ENCODE results near the gene ARGLU1. TPM values are rescaled to one million over a fixed set of nuclear protein-coding genes. Genes with fewer than 3 reads are reported as not detected.

ARGLU1 gene
- total RNA-seq, 1 experiment from 2014 or later, result 96.9 TPM

- H3K4me1 ChIP-seq (ENCODE audit: insufficient read depth, low read length), result no peaks in the 10 kb centered on the region
- no peaks in the 10 kb centered on the region for H4K20me1 ChIP-seq (ENCODE audit: control insufficient read depth, insufficient read depth, insufficient read length)
- H4K91ac ChIP-seq (ENCODE audit: insufficient read length, low read depth, low read length), result no peak overlapping the region
- H3K23me2 ChIP-seq (ENCODE audit: insufficient read length, low read depth, low read length, poor library complexity, severe bottlenecking), result no peaks in the 10 kb centered on the region
- H3K9ac ChIP-seq (ENCODE audit: extremely low read depth, insufficient read length, low read length), result no peak overlapping the region
- no CpG with 5 or more reads among the region's 3 CpGs for WGBS (ENCODE audit: extremely low coverage, insufficient read length, low lambda C conversion rate)
- no peak overlapping the region for H2BK120ac ChIP-seq (ENCODE audit: low read depth, low read length, poor library complexity, severe bottlenecking)
- no peak overlapping the region for H3K14ac ChIP-seq (ENCODE audit: insufficient read depth, low read length)
- 0 out of 4 replicates have a peak, but pooled peaks cover 0 to 2% of the 10 kb centered on the region in 2 experiments for H3K4me1 Mint-ChIP-seq
- H3K27ac Mint-ChIP-seq, result no peak overlapping the region
- DNase-seq, result no peak
- no peak overlapping the region for H2BK20ac ChIP-seq (ENCODE audit: low read depth, low read length, poor library complexity, severe bottlenecking)
- no peak overlapping the region for H3T11ph ChIP-seq (ENCODE audit: low read length)
- H3K9me3 ChIP-seq (ENCODE audit: control insufficient read depth, low read depth, low read length), result no peaks in the 10 kb centered on the region
- H3K79me2 ChIP-seq (ENCODE audit: insufficient read depth, low read length), result no peaks in the 10 kb centered on the region
- no peak overlapping the region for H3K23ac ChIP-seq (ENCODE audit: insufficient read length, low read depth, low read length)
- H3K27ac ChIP-seq (ENCODE audit: insufficient read length, low read depth, low read length), result no peak overlapping the region
- no peak overlapping the region for H2BK5ac ChIP-seq (ENCODE audit: insufficient read length, low read length)
- H3K36me3 Mint-ChIP-seq (ENCODE audit: insufficient read depth in 1 of 3, low read depth in 3 of 3), result peaks cover 0 to 1% (median 0%) of the 10 kb centered on the region in 3 experiments; a peak in 2 of 7 replicates
- no peak overlapping the region for H2BK15ac ChIP-seq (ENCODE audit: low read depth, low read length)
- peaks cover 2% of the 10 kb centered on the region; the same call in 1 of the 2 replicates for H3K27me3 ChIP-seq (ENCODE audit: insufficient read depth, low read length)
- H4K8ac ChIP-seq (replicated peaks; ENCODE audit: insufficient read length, low read depth, low read length), result no peak overlapping the region
- H2BK12ac ChIP-seq (ENCODE audit: insufficient read length, low read depth, low read length), result no peak overlapping the region
- no peak for TF ChIP-seq CTCF (conservative IDR thresholded peaks at IDR 0.05)
- no peaks in the 10 kb centered on the region for H3K9me3 Mint-ChIP-seq
- H3K56ac ChIP-seq (ENCODE audit: insufficient read length, low read depth, low read length), result no peak overlapping the region
- no peak overlapping the region for H4K5ac ChIP-seq (ENCODE audit: insufficient read length, low read depth, low read length)
- no peak overlapping the region for H3K4ac ChIP-seq (ENCODE audit: low read depth, low read length)
- H3K27me3 Mint-ChIP-seq (ENCODE audit: low read depth), result no peaks in the 10 kb centered on the region
- H3K18ac ChIP-seq (ENCODE audit: insufficient read length, low read depth, low read length), result no peak overlapping the region
- H3K4me3 Mint-ChIP-seq, result no peak overlapping the region
- H2AFZ ChIP-seq (ENCODE audit: low read length), result no peak overlapping the region
- H3K79me1 ChIP-seq (ENCODE audit: insufficient read depth, low read depth, low read length, poor library complexity, severe bottlenecking), result no peaks in the 10 kb centered on the region
- H3K4me2 ChIP-seq (ENCODE audit: insufficient read depth, insufficient read length, low read length), result no peak overlapping the region
- H2AK5ac ChIP-seq (ENCODE audit: insufficient read length, low read length), result no peak overlapping the region
These were observed 34.2 kb upstream of the ARGLU1 start for GRCh38 chr13:106602178-106602577.
